NCI-H2029 treated with DMSO at 0.1 percent for 48 hours (cell line): ENCODE data around the gene PLCD1.

Experiments used
- DNase-seq: peaks from one replicate; lab custom pipeline; 2025; lab: John Stamatoyannopoulos, UW

Gene PLCD1

DNA sequence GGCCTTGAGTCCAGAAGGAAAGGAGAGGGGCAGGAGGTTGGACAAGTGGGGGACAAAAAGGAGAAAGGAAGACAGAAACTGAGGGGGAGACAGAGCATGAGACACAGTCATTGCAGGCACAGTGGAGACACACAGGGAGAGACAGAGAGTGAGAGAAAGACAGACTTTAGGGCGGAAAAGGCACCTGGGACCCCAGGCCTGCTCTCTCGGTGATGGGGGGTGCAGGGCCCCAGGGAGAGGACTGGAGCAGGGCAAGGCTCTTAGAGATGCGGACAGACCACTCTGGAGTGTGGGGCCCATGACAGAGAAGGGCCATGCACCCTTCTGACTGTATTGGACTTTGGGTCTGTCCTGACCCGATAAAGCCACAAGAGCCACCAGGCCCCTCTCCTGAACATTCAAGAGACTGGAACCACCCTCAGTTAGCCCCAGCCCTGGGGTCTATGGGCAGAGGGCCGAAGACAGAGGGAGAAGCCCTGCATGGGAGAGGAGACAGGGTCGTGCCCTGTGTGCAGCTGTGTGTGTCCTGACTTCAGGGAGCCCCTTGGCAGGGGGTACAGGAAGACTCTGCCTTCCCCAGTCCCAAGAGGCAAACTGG is 12.5 kb downstream of the PLCD1 start:
- no peak for DNase-seq

GRCh38 chr3:38016410-38016809 is 13.0 kb downstream of the PLCD1 start:
- DNase-seq: no peak

DNA sequence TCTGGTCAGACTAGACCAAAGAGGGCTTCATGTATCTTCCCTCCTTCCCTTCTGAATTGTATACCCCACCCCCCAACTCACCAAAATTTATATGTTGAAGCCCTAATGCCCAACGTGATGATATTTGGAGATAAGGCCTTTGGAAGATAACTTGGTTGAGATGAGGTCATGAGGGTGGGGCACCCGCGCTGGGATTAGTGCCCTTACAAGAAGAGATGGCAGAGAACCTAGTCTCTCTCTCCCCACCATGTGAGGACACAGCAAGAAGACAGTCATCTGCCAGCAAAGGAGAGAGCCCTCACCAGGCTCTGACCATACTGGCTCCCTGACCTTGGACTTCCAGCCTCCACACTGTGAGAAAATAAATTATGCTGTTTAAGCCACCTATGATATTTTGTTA is 13.5 kb downstream of the PLCD1 start:
- DNase-seq: no peak

- DNase-seq: no peak
Measured at GRCh38 chr3:38015485-38015884, 14.0 kb downstream of the PLCD1 start.

DNA sequence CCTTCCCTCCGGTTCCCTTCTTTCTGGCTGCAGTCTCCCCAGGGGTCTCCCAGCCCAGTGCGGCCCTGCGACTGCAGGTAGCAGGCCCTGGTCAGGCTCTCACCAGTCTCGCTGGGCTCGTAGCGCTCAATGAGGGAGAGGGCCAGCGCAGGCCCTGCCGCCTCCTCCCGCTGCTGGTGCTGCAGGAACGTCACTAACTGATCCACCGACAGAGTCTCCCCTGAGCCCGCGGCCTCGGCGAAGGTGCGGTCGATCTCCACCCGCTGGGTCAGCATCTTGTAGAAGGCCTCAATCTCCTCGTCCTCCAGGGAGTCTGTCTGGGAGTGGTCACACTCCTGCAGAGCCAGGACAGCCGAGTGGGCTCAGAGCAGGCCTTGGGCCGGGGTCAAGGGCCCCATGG is 18.3 kb downstream of the PLCD1 start:
- no peak for DNase-seq

DNA sequence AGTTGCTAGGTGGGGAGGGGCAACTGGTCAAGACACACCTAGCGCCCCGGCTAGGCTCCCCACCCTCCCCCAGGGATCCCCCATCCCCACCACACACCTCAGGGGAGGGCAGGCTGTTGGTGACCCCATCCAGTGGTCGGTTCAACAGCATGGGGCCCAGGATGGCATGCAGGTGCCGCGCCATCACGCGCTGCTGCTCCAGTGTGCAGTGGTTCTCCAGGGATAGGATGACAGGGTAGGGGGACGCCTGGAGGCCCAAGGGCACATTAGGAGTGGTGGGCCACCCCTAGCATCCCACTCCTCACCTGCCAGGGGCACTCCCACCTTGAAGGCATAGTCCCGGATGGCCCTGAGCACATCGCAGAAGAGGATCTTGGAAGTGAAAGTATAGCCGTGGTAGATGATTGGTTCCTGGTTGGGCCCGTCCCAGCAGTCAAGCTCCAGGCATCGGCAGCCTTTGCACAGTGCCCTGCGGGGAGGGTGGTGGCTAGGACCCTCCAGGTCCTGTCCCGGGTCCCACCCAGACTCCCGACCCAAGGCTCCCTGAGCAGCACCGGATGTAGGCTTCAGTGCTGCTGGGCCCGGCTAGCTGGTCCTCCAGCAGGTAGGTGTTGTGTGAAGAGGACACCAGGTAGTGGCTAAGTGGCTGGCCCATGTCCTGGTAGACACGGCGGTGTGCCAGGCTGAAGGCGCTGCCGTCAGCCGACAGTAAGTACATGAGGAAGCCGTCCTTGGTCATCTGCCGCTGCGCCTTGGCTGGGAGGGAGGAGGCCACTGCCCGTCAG is 19.4 kb downstream of the PLCD1 start:
- DNase-seq: no peak

- no peak for DNase-seq
Measured at GRCh38 chr3:38008971-38009580, 20.4 kb downstream of the PLCD1 start.

DNA sequence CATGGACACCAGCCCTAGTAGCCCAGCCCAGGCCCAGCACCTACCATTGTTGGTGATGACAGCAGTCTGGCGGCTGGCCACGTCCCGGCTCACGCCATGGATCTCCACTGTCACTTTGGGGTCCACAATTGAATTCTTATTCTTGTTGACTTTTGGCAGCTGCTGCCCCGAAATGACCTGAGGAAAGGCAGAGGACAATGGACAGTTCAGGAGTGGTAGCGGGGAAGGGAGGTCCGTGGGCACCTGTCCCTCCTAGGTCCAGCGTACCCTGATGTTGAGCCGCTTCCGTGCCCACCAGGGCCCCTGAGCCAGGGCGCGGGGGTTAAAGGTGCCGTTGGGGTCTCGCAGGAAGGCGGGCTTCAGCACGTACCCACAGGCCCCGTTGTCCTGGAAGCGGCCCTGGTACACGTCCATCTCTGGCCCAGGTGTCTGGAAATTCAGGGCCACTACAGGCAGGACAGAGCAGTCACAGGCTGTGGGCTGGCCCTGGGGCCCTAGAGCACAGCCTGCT is 21.2 kb downstream of the PLCD1 start:
- no peak for DNase-seq

DNA sequence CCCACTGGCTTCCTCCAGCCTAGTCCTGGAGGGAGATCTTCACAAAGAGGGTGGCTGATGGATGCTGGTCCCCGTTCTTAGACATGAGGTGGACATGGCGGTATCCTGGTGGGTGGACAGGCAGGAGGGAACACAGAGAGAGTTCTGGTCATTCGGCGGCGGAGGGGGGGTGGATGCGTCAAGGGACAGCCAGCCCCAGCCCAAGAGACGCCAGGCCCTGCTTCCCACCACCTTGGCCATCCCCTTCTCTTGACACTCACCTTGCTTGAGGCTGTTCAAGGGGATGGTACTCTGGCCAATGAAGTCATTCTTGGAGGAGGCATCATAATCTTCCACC is 21.7 kb downstream of the PLCD1 start:
- no peak for DNase-seq

DNA sequence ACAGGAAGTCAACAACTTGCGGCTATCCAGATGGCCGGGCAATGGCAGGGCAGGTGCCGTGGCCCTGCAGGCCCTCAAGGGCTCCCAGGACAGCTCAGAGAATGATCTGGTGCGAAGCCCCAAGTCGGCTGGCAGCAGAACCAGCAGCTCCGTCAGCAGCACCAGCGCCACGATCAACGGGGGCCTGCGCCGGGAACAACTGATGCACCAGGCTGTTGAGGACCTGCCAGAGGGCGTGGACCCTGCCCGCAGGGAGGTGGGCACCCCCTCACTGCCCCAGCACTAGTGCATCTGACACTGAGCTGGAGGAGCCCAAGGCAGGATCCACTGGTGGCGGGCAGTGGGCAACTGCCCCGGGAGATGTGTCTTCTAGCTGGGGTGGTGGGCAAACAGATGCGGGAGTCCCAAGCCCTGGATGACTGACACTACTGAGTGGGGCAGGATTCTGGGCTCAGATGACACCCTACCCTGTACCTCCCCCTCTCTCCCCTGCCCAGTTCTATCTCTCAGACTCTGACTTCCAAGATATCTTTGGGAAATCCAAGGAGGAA is 22.9 kb downstream of the PLCD1 start:
- DNase-seq: no peak

DNA sequence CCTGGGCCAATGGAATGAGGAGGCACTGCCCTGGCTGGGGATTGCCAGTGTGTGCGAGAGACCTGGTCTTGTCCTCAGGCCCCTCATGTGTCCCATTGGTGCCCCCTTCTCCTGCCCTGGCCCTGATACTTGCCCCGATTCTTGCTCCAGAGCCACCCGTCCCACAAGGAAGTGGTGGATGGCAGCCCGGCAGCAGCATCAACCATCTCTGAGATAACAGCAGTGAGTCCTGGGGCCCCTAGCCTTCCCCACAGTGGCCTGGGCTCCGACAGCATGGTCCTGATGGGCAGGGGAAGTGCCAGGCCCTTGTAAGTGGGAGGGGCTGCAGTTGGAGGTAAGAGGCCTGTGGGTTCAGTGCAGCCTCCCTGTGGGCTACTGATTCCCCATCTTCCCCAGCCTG is 23.4 kb downstream of the PLCD1 start:
- no peak for DNase-seq

- no peak for DNase-seq
Measured at GRCh38 chr3:38005076-38006020, 24.1 kb downstream of the PLCD1 start.

DNA sequence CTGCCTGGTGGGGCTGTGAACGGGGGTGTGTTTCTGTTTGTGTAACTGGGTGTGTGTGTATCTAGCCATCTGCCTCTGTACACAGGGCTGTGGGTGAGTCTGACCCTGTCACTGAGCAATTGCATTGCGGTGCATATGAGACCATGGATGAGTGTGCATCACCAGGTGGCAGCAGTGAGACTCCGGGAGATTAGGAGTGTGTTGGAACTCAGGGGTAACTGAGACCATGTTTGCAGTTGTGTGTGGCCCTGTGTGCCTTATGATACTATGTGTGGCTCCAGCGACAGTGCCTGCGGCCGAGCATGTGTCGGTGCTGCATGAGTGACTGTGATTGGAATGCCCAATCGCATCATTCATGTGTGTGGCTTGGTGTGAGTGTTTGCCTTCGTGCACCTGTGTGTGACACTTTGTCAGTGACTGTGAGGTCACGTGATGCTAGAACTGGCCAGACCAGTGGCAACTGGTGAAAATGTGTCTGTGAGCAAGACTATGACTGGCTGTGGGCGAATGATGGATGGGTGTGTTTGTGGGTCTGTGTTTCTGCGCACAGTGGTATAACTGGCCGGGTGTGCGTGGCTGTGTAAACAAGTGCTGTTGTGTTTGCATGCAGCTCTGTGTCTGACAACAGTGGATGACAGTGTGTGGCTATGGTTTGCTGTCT is 24.9 kb downstream of the PLCD1 start:
- DNase-seq: peak; percentile 89

DNA sequence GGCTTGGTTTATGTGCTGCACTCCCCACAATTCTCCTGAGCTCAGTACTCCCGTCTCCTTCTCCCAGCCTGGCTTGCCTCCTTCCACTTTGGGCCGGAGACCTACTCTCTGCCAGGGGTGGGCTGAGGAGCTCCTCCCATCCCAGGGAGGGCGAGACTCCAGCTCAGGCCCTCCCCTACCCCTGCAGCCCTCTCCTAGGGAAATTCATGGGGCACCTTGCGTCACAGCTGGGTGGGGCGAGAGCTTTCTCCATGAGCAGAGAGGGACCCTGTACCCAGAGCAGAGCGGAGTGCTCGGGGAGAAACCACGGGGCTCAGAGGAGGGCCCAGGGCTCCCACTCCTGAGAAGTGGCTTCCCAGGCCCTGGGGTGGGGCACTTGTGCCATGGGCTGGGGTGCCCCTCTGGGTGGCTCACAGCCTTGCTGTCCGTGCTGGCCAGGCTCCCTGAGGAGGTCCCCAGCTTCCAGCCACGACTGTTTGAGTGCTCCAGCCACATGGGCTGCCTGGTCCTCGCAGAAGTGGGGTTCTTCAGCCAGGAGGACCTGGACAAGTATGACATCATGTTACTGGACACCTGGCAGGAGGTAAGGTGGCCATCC is 25.5 kb downstream of the PLCD1 start:
- DNase-seq: no peak

- peak; percentile 13 for DNase-seq
Measured at GRCh38 chr3:38003371-38003816, 26.0 kb downstream of the PLCD1 start.

GRCh38 chr3:38002940-38003339 is 26.5 kb downstream of the PLCD1 start:
- no peak for DNase-seq

DNA sequence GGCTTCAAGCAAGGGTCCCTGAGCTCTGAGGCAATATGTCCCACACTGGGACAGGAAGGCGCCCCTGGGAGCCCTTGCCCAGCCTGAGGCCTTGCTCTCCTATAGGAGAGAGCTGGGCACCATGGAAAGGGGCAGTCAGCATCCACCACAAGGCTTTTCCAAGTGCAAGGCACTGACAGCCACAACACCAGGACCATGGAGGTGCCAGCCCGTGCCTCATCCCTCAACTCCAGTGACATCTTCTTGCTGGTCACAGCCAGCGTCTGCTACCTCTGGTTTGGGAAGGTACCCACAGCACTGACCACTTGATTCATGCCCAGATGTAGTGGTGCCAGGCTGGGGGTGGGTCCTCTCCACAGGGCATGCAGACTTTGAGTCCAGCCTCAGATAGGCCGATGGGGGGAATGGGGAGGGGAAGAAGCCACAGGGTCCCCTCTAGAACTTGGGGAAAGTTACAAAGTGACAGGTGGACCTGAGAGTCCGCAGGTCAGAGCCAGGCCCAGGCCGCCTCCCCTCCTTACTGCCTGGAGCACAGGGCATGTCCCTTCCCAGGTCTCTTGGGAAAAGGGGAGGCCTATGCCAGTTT is 27.1 kb downstream of the PLCD1 start:
- no peak for DNase-seq

DNA sequence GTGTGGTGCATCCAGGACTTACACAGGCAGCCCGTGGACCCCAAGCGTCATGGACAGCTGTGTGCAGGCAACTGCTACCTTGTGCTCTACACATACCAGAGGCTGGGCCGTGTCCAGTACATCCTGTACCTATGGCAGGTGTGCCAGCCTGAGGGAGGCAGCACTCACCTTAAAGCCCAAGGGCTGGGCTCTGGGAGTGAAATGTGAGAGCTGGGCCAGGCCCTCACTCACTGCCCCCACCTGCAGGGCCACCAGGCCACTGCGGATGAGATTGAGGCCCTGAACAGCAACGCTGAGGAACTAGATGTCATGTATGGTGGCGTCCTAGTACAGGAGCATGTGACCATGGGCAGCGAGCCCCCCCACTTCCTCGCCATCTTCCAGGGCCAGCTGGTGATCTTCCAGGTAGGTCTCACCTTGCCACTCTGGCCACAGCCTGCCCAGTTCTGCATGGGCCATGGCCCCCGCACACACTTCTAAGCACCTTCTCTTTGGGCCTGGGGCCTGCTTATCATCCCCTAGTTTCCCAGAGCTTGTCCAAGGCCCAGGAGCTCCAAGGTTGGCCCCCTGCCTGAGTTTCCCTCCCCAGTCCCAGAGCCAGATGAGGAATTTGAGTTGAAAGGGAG is 27.9 kb downstream of the PLCD1 start:
- DNase-seq: no peak

GRCh38 chr3:38000965-38001455 is 28.4 kb downstream of the PLCD1 start:
- DNase-seq: no peak
